Right ventricle myocardium superior (tissue), 1 donor: ENCODE measurements around the gene TAF11L4. TPM values are rescaled to one million over a fixed set of nuclear protein-coding genes. Genes with fewer than 3 reads are reported as not detected.
"Not testable (repeated sequence)": the region's sequence is repeated elsewhere in the genome, so short reads cannot be mapped to it uniquely, and the experiment has no call there.

ENCODE experiments used
- ATAC-seq: fragments of 200-7000 bp; cut with Tn5 transposase; one replicate; pipeline ENCODE4 v1.9.1; 2020; ENCODE audit warnings: mild to moderate bottlenecking; ENCODE audit not compliant: poor library complexity
- DNase-seq: peaks from one replicate; pipeline ENCODE4 v3.0.0-alpha.2; 2020
- intact Hi-C: fragments of 100-400 bp; cut with DNase I; formaldehyde crosslinking; loops from one replicate; pipeline ENCODE4 v1.11.2; 2022
- long read RNA-seq: library from polyadenylated mRNA; unstranded; transcript quantifications from one replicate; pipeline ENCODE4 v2.0.0, GENCODE V29; 2021
- total RNA-seq: library from RNA; stranded (reverse); fragmentation: NEBNext Ultra II Directional; extraction: Animal tissue kit (Norgen Biotek cat#: 25700); gene quantifications from one replicate; pipeline ENCODE4 v1.2.1, GENCODE V29; 2021
- donor health status: DM: no; HTN: yes; CAD: no; lungs with severe emphysema.

TAF11L4 gene
- not detected for total RNA-seq
- long read RNA-seq: 0 reads

- DNase-seq, intact Hi-C loops, ATAC-seq: not testable (repeated sequence)
Measured at GRCh38 chr5:17521501-17521900, at the start of gene TAF11L4. Gene TAF11L4 (plus strand): TSS chr5:17521801.

GRCh38 chr5:17475064-17475463 lies 46.5 kb upstream of the TAF11L4 start:
- DNase-seq, ATAC-seq, intact Hi-C loops: not testable (repeated sequence)

- intact Hi-C loops: no loop called here
- no peak for ATAC-seq
- DNase-seq: no peak
Measured at GRCh38 chr5:17477043-17477442, 44.6 kb upstream of the TAF11L4 start.

GRCh38 chr5:17477573-17478265 lies 43.9 kb upstream of the TAF11L4 start:
- DNase-seq (no peak), ATAC-seq (no peak)
- intact Hi-C loops: no loop called here

GRCh38 chr5:17481378-17481777 lies 40.2 kb upstream of the TAF11L4 start:
- intact Hi-C loops: no loop called here
- DNase-seq: no peak
- no peak for ATAC-seq

GRCh38 chr5:17482790-17483189 lies 38.8 kb upstream of the TAF11L4 start:
- no peak for ATAC-seq
- DNase-seq: no peak
- intact Hi-C loops: no loop called here

GRCh38 chr5:17486464-17487173 lies 35.0 kb upstream of the TAF11L4 start:
- DNase-seq, intact Hi-C loops, ATAC-seq: not testable (repeated sequence)

- DNase-seq: no peak
- ATAC-seq: no peak
- intact Hi-C loops: no loop called here
Measured at GRCh38 chr5:17487174-17487512, 34.5 kb upstream of the TAF11L4 start.

- intact Hi-C loops, ATAC-seq: not testable (repeated sequence)
Measured at GRCh38 chr5:17491257-17491656, 30.3 kb upstream of the TAF11L4 start.

GRCh38 chr5:17492770-17493169 lies 28.8 kb upstream of the TAF11L4 start:
- ATAC-seq (no peak), DNase-seq (no peak)
- intact Hi-C loops: no loop called here

More at GRCh38 chr5:17491257-17491656, 30.3 kb upstream of the TAF11L4 start:
- not testable (repeated sequence) for DNase-seq

- no peak for DNase-seq
- intact Hi-C loops: no loop called here
Measured at GRCh38 chr5:17497446-17497845, 24.2 kb upstream of the TAF11L4 start.

GRCh38 chr5:17497931-17498330 lies 23.7 kb upstream of the TAF11L4 start, which contains the start of gene TAF11L2:
Gene TAF11L2 (plus strand): TSS chr5:17498231.
- ATAC-seq, intact Hi-C loops, DNase-seq: not testable (repeated sequence)

More at GRCh38 chr5:17497446-17497845, 24.2 kb upstream of the TAF11L4 start:
- ATAC-seq: no peak

- intact Hi-C loops: no loop called here
- no peak for DNase-seq
- no peak for ATAC-seq
Measured at GRCh38 chr5:17511775-17512325, 9.8 kb upstream of the TAF11L4 start.

- DNase-seq, intact Hi-C loops, ATAC-seq: not testable (repeated sequence)
Measured at GRCh38 chr5:17517526-17517925, 4.1 kb upstream of the TAF11L4 start.

- ATAC-seq, intact Hi-C loops, DNase-seq: not testable (repeated sequence)
Measured at GRCh38 chr5:17518067-17518466, 3.5 kb upstream of the TAF11L4 start, which contains the start of gene TAF11L3. Gene TAF11L3 (plus strand): TSS chr5:17518367.

GRCh38 chr5:17519508-17519907 lies 2.1 kb upstream of the TAF11L4 start:
- ATAC-seq, intact Hi-C loops, DNase-seq: not testable (repeated sequence)

- ATAC-seq, intact Hi-C loops, DNase-seq: not testable (repeated sequence)
Measured at GRCh38 chr5:17524935-17525334, 3.3 kb downstream of the TAF11L4 start, which contains the start of gene TAF11L5. Gene TAF11L5 (plus strand): TSS chr5:17525235.

GRCh38 chr5:17526504-17526903 lies 4.9 kb downstream of the TAF11L4 start:
- ATAC-seq, intact Hi-C loops, DNase-seq: not testable (repeated sequence)

GRCh38 chr5:17528369-17528768 lies 6.8 kb downstream of the TAF11L4 start, which contains the start of gene TAF11L6:
Gene TAF11L6 (plus strand): TSS chr5:17528669.
- ATAC-seq, intact Hi-C loops: not testable (repeated sequence)

More at GRCh38 chr5:17528369-17528768, 6.8 kb downstream of the TAF11L4 start, which contains the start of gene TAF11L6:
- DNase-seq: not testable (repeated sequence)
